ENCODE measurements around the gene DAP.

- TF ChIP-seq CTCF (IDR thresholded peaks at IDR 0.05 in 4 of 5, conservative IDR thresholded peaks at IDR 0.05 in 1 of 5), result no peak
- TF ChIP-seq POLR2A (IDR thresholded peaks at IDR 0.05), result no peak
Measured at GRCh38 chr5:10642367-10642766, 118.7 kb downstream of the DAP start.
